Endodermal cell (in vitro differentiated cells): Measurements from ENCODE around the gene MIA. TPM values are rescaled to one million over a fixed set of nuclear protein-coding genes. Genes with fewer than 3 reads are reported as not detected.
"Not testable (repeated sequence)": the region's sequence is repeated elsewhere in the genome, so short reads cannot be mapped to it uniquely, and the experiment has no call there.

Source experiments
- DNase-seq: peaks from one replicate; pipeline ENCODE4 v3.0.0-alpha.2; 2017
- H3K27ac ChIP-seq: 2 replicates; pipeline ENCODE4 v1.5.1; 2013; ENCODE audit warnings: mild to moderate bottlenecking, low read depth, low read length, moderate library complexity
- H3K27me3 ChIP-seq: 2 replicates; pipeline ENCODE4 v1.6.1; 2013; ENCODE audit warnings: mild to moderate bottlenecking, low read length, moderate library complexity; ENCODE audit not compliant: insufficient read depth, control insufficient read depth, poor library complexity, severe bottlenecking
- H3K36me3 ChIP-seq: 2 replicates; pipeline ENCODE4 v1.7.0; 2013; ENCODE audit warnings: mild to moderate bottlenecking, low read length, moderate library complexity; ENCODE audit not compliant: control insufficient read depth, insufficient read depth
- H3K4me1 ChIP-seq: one replicate; pipeline ENCODE4 v1.7.0; 2013; ENCODE audit warnings: low read length; ENCODE audit not compliant: control insufficient read depth, insufficient read depth
- H3K4me3 ChIP-seq: 2 replicates; pipeline ENCODE4 v1.5.1; 2013; ENCODE audit warnings: mild to moderate bottlenecking, low read length, moderate library complexity
- H3K9ac ChIP-seq: 2 replicates; pipeline ENCODE4 v1.6.1; 2013; ENCODE audit warnings: mild to moderate bottlenecking, low read length, moderate library complexity; ENCODE audit not compliant: poor library complexity, severe bottlenecking; ENCODE audit errors: extremely low read depth
- H3K9me3 ChIP-seq: 2 replicates; pipeline ENCODE4 v1.6.1; 2013; ENCODE audit warnings: mild to moderate bottlenecking, low read length, moderate library complexity; ENCODE audit not compliant: control insufficient read depth
- H3K27ac Mint-ChIP-seq: 2 replicates; pipeline ENCODE4 v1.8.0; 2020; ENCODE audit warnings: mixed read lengths
- H3K27me3 Mint-ChIP-seq: 2 replicates; pipeline ENCODE4 v1.8.0; 2021; ENCODE audit warnings: mild to moderate bottlenecking, mixed read lengths; ENCODE audit not compliant: insufficient read depth
- H3K36me3 Mint-ChIP-seq: 2 replicates; pipeline ENCODE4 v1.8.0; 2020; ENCODE audit warnings: low read depth, mixed read lengths
- H3K4me1 Mint-ChIP-seq: 2 replicates; pipeline ENCODE4 v1.8.0; 2020; ENCODE audit warnings: mixed read lengths
- H3K4me3 Mint-ChIP-seq: 2 replicates; pipeline ENCODE4 v1.8.0; 2020; ENCODE audit warnings: mild to moderate bottlenecking, moderate library complexity, mixed read lengths
- H3K9me3 Mint-ChIP-seq: 2 replicates; pipeline ENCODE4 v1.8.0; 2020; ENCODE audit warnings: mild to moderate bottlenecking, mixed read lengths
- CTCF ChIP-seq: fragments of 200-600 bp; sonication (generic); conservative IDR thresholded peaks from 2 replicates; pipeline ENCODE4 v1.5.0; 2021; ENCODE audit warnings: antibody characterized with exemption, mild to moderate bottlenecking
- WGBS, 2 experiments: methylation state at CpG; one replicate each; pipeline versions ENCODE4 v1.1.5 to v1.1.7; 2013; ENCODE audit warnings: missing lambda C conversion rate in 2 of 2, mixed read lengths in 1 of 2; ENCODE audit not compliant: insufficient coverage in 1 of 2, insufficient read length in 1 of 2; 5-methylcytosine and 5-hydroxymethylcytosine counted together
- total RNA-seq, 2 donors: library from RNA; stranded (reverse); fragmentation: NEBNext Ultra II Directional in 1 of 2; extraction: Animal tissue kit (Norgen Biotek cat#: 25700) in 1 of 2; gene quantifications; 2 replicates in 1 of 2; 3 replicates in 1 of 2; pipeline ENCODE4 v1.2.1, GENCODE V29; 2021

The MIA gene
- total RNA-seq, 2 donors from 2014 or later = not detected

GRCh38 chr19:40810160-40810559 lies 34.8 kb downstream of the MIA start:
- no peak for TF ChIP-seq CTCF
- Histone ChIP-seq H3K9me3 (no peaks in the 10 kb centered on the region), H3K27ac (peak overlapping the region; percentile 30), H3K4me1 (no peaks in the 10 kb centered on the region), H3K27me3 (no peaks in the 10 kb centered on the region), H3K4me3 (peak overlapping the region; percentile 69), H3K36me3 (peaks cover 41% of the 10 kb centered on the region), H3K9ac (peak overlapping the region; percentile 34)
- peak overlapping the region; percentile 98 for H3K27ac Mint-ChIP-seq
- peak overlapping the region; percentile 67 for H3K4me3 Mint-ChIP-seq
- H3K9me3 Mint-ChIP-seq = no peaks in the 10 kb centered on the region
- H3K4me1 Mint-ChIP-seq = peaks cover 31% of the 10 kb centered on the region
- peak; percentile 60 for DNase-seq
- WGBS, 2 experiments = 85 to 100% methylated on average over 4 to 10 of the region's 14 CpGs
- H3K27me3 Mint-ChIP-seq = peaks cover 33% of the 10 kb centered on the region
- H3K36me3 Mint-ChIP-seq = peaks cover 21% of the 10 kb centered on the region

- peak overlapping the region; percentile 98 for H3K27ac Mint-ChIP-seq
- H3K27me3 Mint-ChIP-seq = peaks cover 39% of the 10 kb centered on the region
- H3K4me1 Mint-ChIP-seq = peaks cover 29% of the 10 kb centered on the region
- not testable (repeated sequence) for H3K4me1 ChIP-seq, H3K9me3 ChIP-seq, H3K9me3 Mint-ChIP-seq, H3K27me3 ChIP-seq
- 3 to 4% methylated on average over 16 to 28 of the region's 65 CpGs for WGBS, 2 experiments
- peak overlapping the region; percentile 67 for H3K4me3 Mint-ChIP-seq
- Histone ChIP-seq H3K4me3 (peak overlapping the region; percentile 69), H3K27ac (peak overlapping the region; percentile 38), H3K9ac (peak overlapping the region; percentile 34), H3K36me3 (peaks cover 34% of the 10 kb centered on the region)
- H3K36me3 Mint-ChIP-seq = peaks cover 19% of the 10 kb centered on the region
- DNase-seq = peak; percentile 94
- TF ChIP-seq CTCF = peak; percentile 28
Observed at GRCh38 chr19:40810649-40811408, 35.5 kb downstream of the MIA start.

GRCh38 chr19:40811478-40812341 lies 36.4 kb downstream of the MIA start:
- peaks cover 46% of the 10 kb centered on the region for H3K27me3 Mint-ChIP-seq
- 14 to 41% methylated on average over 6 to 27 of the region's 35 CpGs for WGBS, 2 experiments

GRCh38 chr19:40812571-40812970 lies 37.2 kb downstream of the MIA start:
- Mint-ChIP-seq H3K4me3 (peak overlapping the region; percentile 67), H3K27me3 (peaks cover 55% of the 10 kb centered on the region)
- H3K27ac Mint-ChIP-seq = not testable (repeated sequence)

More at GRCh38 chr19:40811478-40812341, 36.4 kb downstream of the MIA start:
- TF ChIP-seq CTCF = peak; percentile 20
- Histone ChIP-seq H3K4me3 (peak overlapping the region; percentile 69), H3K27ac (no peak overlapping the region), H3K27me3 (no peaks in the 10 kb centered on the region), H3K36me3 (peaks cover 29% of the 10 kb centered on the region), H3K9me3 (no peaks in the 10 kb centered on the region), H3K4me1 (no peaks in the 10 kb centered on the region), H3K9ac (no peak overlapping the region)
- no peaks in the 10 kb centered on the region for H3K9me3 Mint-ChIP-seq
- H3K36me3 Mint-ChIP-seq = peaks cover 18% of the 10 kb centered on the region
- peak; percentile 74 for DNase-seq
- H3K27ac Mint-ChIP-seq = peak overlapping the region; percentile 78
- H3K4me3 Mint-ChIP-seq = peak overlapping the region; percentile 67
- peaks cover 22% of the 10 kb centered on the region for H3K4me1 Mint-ChIP-seq

More at GRCh38 chr19:40812571-40812970, 37.2 kb downstream of the MIA start:
- not testable (repeated sequence) for H3K27me3 ChIP-seq, H3K9me3 ChIP-seq, H3K4me3 ChIP-seq, H3K9ac ChIP-seq, H3K4me1 ChIP-seq, H3K27ac ChIP-seq, H3K9me3 Mint-ChIP-seq
- Mint-ChIP-seq H3K36me3 (peaks cover 12% of the 10 kb centered on the region), H3K4me1 (peaks cover 16% of the 10 kb centered on the region)
- DNase-seq = peak; percentile 48
- H3K36me3 ChIP-seq = peaks cover 22% of the 10 kb centered on the region
- WGBS, 2 experiments = 90 to 92% methylated on average over 4 to 7 of the region's 7 CpGs
